HepG2 (cell line): ENCODE measurements around the gene GLRX2. TPM values are rescaled to one million over a fixed set of nuclear protein-coding genes. Genes with fewer than 3 reads are reported as not detected.

ENCODE experiments used
- ARID4A ChIP-seq: sonication (generic); formaldehyde crosslinking; IDR thresholded peaks from 2 replicates; pipeline ENCODE4 v1.5.0; 2020; ENCODE audit warnings: mild to moderate bottlenecking, missing genetic modification reagents, borderline replicate concordance
- CEBPG ChIP-seq: IDR thresholded peaks from 2 replicates; pipeline ENCODE4 v1.6.1; 2016
- CHCHD3 ChIP-seq: sonication (generic); formaldehyde crosslinking; IDR thresholded peaks from 2 replicates; pipeline ENCODE4 v1.8.0; 2022; ENCODE audit warnings: mild to moderate bottlenecking, missing genetic modification reagents, moderate library complexity
- EP300 ChIP-seq, 3 experiments: sonication (generic) in 1 of 3; formaldehyde crosslinking in 1 of 3; IDR thresholded peaks; 2 replicates each; pipeline versions ENCODE4 v1.5.1 to v1.6.1; 2011 to 2020; ENCODE audit warnings: low read depth in 2 of 3, low read length in 2 of 3, borderline replicate concordance in 1 of 3, improper control_type of control experiment in 1 of 3, mild to moderate bottlenecking in 1 of 3, missing genetic modification reagents in 1 of 3, moderate library complexity in 1 of 3
- HBP1 ChIP-seq: IDR thresholded peaks from 2 replicates; pipeline ENCODE4 v1.6.1; 2016; ENCODE audit warnings: low read depth, control low read depth
- HHEX ChIP-seq: IDR thresholded peaks from 2 replicates; pipeline ENCODE4 v1.6.1; 2016; ENCODE audit warnings: control low read depth
- HNRNPUL1 ChIP-seq: fragments of 200-400 bp; formaldehyde crosslinking; IDR thresholded peaks from 2 replicates; pipeline ENCODE4 v1.6.1; 2017; ENCODE audit warnings: low read depth, mild to moderate bottlenecking, low read length, moderate library complexity
- NR1H2 ChIP-seq: sonication (generic); formaldehyde crosslinking; IDR thresholded peaks from 2 replicates; pipeline ENCODE4 v1.8.1; 2022; ENCODE audit warnings: low read depth, missing genetic modification reagents, borderline replicate concordance
- NR2F1 ChIP-seq, 2 experiments: fragments of 450-650 bp in 1 of 2; formaldehyde crosslinking in 1 of 2; IDR thresholded peaks; 2 replicates each; pipeline versions ENCODE4 v1.5.0 to v1.6.1; 2016 to 2020; ENCODE audit warnings: mild to moderate bottlenecking in 1 of 2, missing compliant biosample characterization in 1 of 2, missing genetic modification reagents in 1 of 2, moderate library complexity in 1 of 2
- SOX6 ChIP-seq, 2 experiments: fragments of 450-650 bp in 1 of 2; sonication (generic) in 1 of 2; formaldehyde crosslinking in 1 of 2; IDR thresholded peaks; 2 replicates each; pipeline versions ENCODE4 v1.4.0 to v1.6.1; 2017 to 2020; ENCODE audit warnings: antibody characterized with exemption in 1 of 2, mild to moderate bottlenecking in 1 of 2, missing genetic modification reagents in 1 of 2
- ZFP41 ChIP-seq: sonication (generic); formaldehyde crosslinking; IDR thresholded peaks from 2 replicates; pipeline ENCODE4 v1.4.0; 2020; ENCODE audit warnings: mild to moderate bottlenecking, missing genetic modification reagents, borderline replicate concordance
- ZNF160 ChIP-seq: sonication (generic); formaldehyde crosslinking; IDR thresholded peaks from 2 replicates; pipeline ENCODE4 v1.8.0; 2022; ENCODE audit warnings: mild to moderate bottlenecking, inconsistent platforms, missing genetic modification reagents
- ZNF253 ChIP-seq: sonication (generic); formaldehyde crosslinking; IDR thresholded peaks from 2 replicates; pipeline ENCODE4 v1.8.0; 2022; ENCODE audit warnings: mild to moderate bottlenecking, missing genetic modification reagents, borderline replicate concordance
- ZNF280B ChIP-seq: sonication (generic); formaldehyde crosslinking; IDR thresholded peaks from 2 replicates; pipeline ENCODE4 v1.5.0; 2020; ENCODE audit warnings: missing genetic modification reagents, mild to moderate bottlenecking, borderline replicate concordance
- ZNF335 ChIP-seq: sonication (generic); formaldehyde crosslinking; IDR thresholded peaks from 2 replicates; pipeline ENCODE4 v1.4.0; 2020; ENCODE audit warnings: missing genetic modification reagents
- ZNF510 ChIP-seq: sonication (generic); formaldehyde crosslinking; IDR thresholded peaks from 2 replicates; pipeline ENCODE4 v1.4.0; 2020; ENCODE audit warnings: low read depth, mild to moderate bottlenecking, missing genetic modification reagents
- ZNF546 ChIP-seq: sonication (generic); formaldehyde crosslinking; conservative IDR thresholded peaks from 2 replicates; pipeline ENCODE4 v1.8.1; 2023; ENCODE audit warnings: mild to moderate bottlenecking, missing genetic modification reagents
- ZNF629 ChIP-seq: sonication (generic); formaldehyde crosslinking; conservative IDR thresholded peaks from 2 replicates; pipeline ENCODE4 v1.5.0; 2020; ENCODE audit warnings: missing genetic modification reagents
- ZNF644 ChIP-seq: IDR thresholded peaks from 2 replicates; pipeline ENCODE4 v1.6.1; 2016; ENCODE audit warnings: low read depth
- ZNF709 ChIP-seq: sonication (generic); formaldehyde crosslinking; IDR thresholded peaks from 2 replicates; pipeline ENCODE4 v1.5.0; 2020; ENCODE audit warnings: mild to moderate bottlenecking, missing genetic modification reagents
- ZNF782 ChIP-seq: sonication (generic); formaldehyde crosslinking; IDR thresholded peaks from 2 replicates; pipeline ENCODE4 v1.4.0; 2020; ENCODE audit warnings: missing genetic modification reagents, mild to moderate bottlenecking, borderline replicate concordance
- ZNF790 ChIP-seq: sonication (generic); formaldehyde crosslinking; IDR thresholded peaks from 2 replicates; pipeline ENCODE4 v1.8.0; 2022; ENCODE audit warnings: missing genetic modification reagents, mild to moderate bottlenecking, borderline replicate concordance
- ZSCAN20 ChIP-seq: sonication (generic); formaldehyde crosslinking; IDR thresholded peaks from 2 replicates; pipeline ENCODE4 v1.4.0; 2020; ENCODE audit warnings: missing genetic modification reagents, mild to moderate bottlenecking, borderline replicate concordance
- polyA plus RNA-seq, 8 experiments: library from polyadenylated mRNA; depleted of rRNA in 3 of 8; stranded (reverse) in 7 of 8; unstranded in 1 of 8; fragments of >200 nt; fragmentation: Illumina TruSeq in 4 of 8; extraction: Trizol in 4 of 8; gene quantifications; 2 replicates each; pipeline versions ENCODE4 v1.2.1 to v1.2.3, GENCODE V29; 2011 to 2016; ENCODE audit warnings: low read depth in 4 of 8, missing spikeins in 1 of 8, mixed read lengths in 1 of 8; ENCODE audit not compliant: insufficient read depth in 1 of 8
- total RNA-seq, 5 experiments: library from RNA; depleted of rRNA; stranded (reverse); fragments of >200 nt; fragmentation: Illumina TruSeq; extraction: Trizol; gene quantifications; 2 replicates each; pipeline ENCODE4 v1.2.3, GENCODE V29; 2016; ENCODE audit warnings: low read depth in 1 of 5

Gene GLRX2
- total and polyA plus RNA-seq, 2 of the 13 experiments (the other 11 are each of a cell fraction or from before 2014, with no cell fraction given) = 11.9 to 39.0 TPM

- TF ChIP-seq ZNF510 (no peak), NR1H2 (CRISPR knock-in tag) (no peak), SOX6 (IDR thresholded peaks at IDR 0.05) (no peak), SOX6 (CRISPR knock-in tag; IDR thresholded peaks at IDR 0.05) (peak; percentile 75), ZFP41 (CRISPR knock-in tag) (no peak), HBP1 (no peak), ZNF629 (CRISPR knock-in tag) (no peak), ZNF335 (peak; percentile 92), CHCHD3 (no peak), CEBPG (peak; percentile 43; the same call in 1 of the 2 replicates), ZNF546 (CRISPR knock-in tag) (no peak), ARID4A (no peak), HNRNPUL1 (no peak), EP300 (IDR thresholded peaks at IDR 0.05; ENCODE audit: low read depth in 2 of 2, low read length in 2 of 2) (peak in 1 of 2 experiments; percentile 50; a peak in 2 of 4 replicates), EP300 (CRISPR knock-in tag; IDR thresholded peaks at IDR 0.05; ENCODE audit: borderline replicate concordance) (peak; percentile 33), HHEX (CRISPR knock-in tag) (no peak), ZNF644 (no peak), NR2F1 (CRISPR knock-in tag; IDR thresholded peaks at IDR 0.05) (peak; percentile 18 to 35; a peak in 3 of 4 replicates), ZNF253 (no peak), ZNF782 (CRISPR knock-in tag) (no peak), ZNF280B (CRISPR knock-in tag) (no peak), ZSCAN20 (no peak), ZNF709 (CRISPR knock-in tag) (no peak), ZNF790 (CRISPR knock-in tag) (no peak), ZNF160 (CRISPR knock-in tag) (no peak)
Measured at GRCh38 chr1:193115629-193116227, 10.5 kb upstream of the GLRX2 start (continued).
